GM21529 (cell line): ENCODE data around the gene TMPRSS6.

ENCODE experiments used
- ATAC-seq: cut with Tn5 transposase; IDR thresholded peaks from one replicate; pipeline ENCODE4 v1.9.1; 2021; ENCODE audit not compliant: unreplicated experiment

The TMPRSS6 gene

DNA sequence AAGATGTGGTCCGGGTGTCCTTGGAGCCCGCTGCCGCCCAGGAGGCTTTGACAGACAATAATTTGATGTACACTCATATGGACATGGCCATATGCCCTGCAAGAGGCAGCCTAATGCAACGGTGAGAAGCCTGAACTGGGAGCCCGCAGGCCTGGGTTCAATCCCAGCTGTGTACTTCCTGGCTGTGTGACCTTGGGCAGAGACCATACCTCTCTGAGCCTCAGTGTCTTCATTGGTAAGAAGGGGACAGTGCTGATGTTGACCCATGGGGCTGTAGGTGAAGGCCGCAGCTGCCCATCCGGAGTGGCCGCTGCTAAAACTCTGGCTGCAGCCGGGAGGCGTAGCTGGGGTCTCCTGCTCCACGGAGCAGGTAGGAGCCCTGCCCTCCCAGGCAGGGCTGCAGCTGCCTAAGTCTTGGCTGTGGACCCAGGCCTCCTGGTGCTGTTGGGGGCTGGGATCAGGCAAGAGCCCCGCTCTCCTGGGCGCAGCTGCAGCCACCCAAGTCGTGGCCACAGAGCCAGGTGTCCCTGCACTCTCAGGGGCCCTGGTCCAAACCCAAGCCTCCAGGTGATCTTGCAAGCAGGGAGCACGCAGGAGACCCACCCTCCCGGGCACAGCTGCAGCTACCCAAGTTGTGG is 31.3 kb upstream of the TMPRSS6 start:
- no peak for ATAC-seq

DNA sequence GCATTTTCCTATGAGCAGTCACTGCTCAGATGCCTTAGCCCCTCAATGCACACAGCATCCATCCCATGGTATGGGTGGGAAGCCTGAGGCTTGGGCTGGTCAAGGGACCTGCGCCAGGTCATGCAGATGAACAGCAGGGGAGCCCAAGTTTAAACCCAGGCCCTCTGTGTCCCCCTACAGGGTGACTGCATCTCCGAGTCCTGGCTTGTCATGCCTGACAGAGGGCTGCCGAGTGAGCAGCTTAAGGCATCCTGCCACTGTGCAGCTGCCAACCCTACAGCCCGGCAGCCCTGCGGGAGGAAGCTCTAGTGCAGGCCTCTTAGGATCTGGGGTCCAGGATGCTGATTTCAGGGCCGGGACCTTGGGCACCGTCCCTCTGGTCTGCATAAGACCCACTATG is 30.2 kb upstream of the TMPRSS6 start:
- ATAC-seq = no peak

DNA sequence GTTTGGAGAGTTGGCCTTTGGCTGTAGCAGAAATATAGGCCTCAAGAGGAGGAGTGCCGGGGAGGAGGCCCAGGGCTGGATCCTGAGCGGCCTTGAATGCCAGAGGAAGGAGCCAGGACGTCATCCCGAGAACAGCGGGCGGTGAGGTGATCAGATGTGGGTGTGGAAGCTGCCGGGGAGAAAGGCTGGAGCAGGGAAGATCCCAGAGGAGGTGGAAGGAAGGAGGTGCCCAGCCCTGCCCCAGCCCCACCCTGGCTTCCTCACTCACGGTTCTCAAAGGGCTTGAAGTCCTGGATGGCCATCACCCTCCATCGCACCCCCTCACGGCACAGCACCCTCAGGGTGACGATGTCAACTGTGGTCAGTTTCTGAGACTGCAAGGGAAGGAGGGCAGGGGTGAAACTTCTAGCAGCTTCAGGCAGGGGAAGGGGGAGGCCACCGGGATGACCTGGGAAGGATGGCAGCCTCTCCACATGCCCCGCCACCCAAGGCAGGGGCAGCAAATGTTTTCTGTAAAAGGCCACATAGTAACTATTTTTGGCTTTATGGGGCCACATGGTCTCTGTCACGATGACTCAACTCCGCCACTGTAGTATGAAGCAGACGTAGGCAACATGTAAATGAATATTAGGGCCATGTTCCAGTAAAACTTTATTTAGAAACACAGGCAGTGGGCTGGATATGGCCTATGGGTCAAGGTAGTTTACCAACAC is 29.5 kb upstream of the TMPRSS6 start:
- no peak for ATAC-seq

DNA sequence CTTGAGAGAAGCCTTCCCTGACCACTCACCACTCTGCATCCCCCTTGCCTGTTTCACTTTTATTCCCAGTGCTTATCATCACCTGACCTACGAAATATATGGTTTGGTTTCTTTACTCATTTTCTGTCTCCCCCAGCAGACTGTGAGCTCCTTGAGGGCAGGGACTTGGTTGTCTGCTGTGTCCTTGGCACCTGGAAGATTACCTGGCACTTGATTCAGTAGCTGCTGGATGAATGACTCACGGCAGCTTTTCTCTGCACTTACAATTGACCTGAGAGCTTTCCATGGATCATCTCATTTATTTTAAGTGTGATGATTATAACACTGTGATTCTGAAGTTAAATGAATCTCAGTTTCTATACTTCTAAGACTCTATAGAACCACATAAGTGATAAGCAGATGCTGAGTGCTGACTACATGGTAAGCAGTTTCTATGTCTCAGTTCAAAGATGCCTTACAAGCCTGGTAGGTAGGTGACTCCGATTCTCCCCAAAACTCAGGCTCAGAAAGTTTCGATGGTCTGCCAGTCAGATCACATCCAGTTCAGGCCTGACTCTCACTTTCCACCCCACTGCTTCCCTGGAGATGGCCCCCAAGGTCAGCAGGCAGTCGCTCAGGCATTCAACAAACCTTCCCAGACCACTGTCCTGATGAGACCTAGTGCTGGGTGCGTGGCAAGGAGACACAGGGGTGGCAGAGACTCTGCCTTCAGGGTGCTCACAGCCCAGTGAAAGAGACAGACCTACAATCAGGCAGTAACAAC is 28.6 kb upstream of the TMPRSS6 start:
- no peak for ATAC-seq

DNA sequence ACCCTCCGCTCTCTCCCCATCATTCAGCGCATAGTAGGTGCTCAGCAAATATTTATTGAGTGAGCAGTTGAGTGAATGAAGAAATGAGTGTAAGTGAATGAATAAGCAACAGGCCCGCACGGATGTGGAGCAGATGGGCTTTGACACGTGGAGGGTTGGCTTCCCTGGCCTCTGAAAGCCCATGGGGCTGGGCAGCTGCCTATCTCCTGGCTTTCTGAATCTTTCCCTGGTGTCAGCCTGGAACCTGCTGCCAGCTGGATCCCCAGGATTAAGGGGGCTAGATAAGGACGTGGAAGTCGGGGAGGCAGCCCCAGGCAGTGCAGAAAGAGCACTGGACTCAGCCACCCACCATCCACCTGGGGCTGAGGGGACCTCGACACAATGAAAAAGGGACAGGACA is 27.6 kb upstream of the TMPRSS6 start:
- ATAC-seq = no peak

DNA sequence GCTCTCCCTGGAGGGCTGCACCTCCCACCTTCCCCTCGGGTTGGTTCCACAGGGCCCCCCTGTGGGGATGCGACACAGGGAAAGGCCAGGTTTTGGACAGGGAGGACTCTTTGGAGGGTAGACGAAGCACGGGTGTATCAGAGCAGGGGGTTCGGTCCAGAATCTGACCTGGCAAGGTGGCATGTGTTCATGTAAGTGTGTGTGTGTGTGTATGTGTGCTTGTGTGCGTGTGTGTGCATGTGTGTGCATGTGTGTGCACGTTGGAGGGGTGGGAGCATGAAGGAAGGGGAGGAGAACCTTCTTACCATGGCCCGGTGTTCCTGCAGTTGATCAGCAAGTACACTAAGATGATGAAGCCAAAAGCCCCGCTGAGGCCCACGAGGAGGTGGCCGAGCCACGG is 25.5 kb upstream of the TMPRSS6 start:
- ATAC-seq = no peak

DNA sequence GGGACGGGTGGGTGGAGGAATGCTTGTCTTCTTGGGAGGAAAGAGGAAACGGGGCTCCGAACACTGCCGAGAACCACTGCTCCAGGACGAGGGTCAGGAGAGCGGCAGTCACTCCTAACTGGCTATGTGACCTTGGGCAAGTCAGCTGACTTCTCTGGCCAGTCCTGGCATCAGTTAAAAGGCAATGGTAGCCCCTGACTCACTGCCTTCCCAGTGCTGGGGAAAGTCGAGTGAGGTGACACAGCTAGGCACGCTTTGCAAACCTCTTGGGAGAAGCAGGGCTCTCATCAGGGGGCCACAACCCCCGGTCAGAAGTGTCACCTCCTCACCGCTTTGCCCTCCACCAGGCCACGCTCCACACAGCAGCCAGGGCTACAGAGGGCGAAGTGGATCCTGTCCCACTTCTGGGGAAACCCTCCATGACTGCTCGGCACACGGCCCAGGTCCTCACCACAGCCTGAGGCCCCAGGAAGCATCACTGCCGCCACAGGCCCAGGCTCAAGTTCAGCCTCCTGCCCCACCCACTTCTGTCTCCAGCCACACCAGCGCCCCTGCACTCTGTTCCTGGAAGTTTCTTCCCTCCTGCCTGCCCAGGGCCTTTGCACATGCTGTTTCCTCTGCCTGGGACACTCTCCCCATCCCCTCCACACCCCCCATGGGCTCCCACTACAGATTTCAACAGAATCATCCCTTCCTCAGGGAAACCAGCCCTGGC is 23.9 kb upstream of the TMPRSS6 start:
- ATAC-seq = no peak

DNA sequence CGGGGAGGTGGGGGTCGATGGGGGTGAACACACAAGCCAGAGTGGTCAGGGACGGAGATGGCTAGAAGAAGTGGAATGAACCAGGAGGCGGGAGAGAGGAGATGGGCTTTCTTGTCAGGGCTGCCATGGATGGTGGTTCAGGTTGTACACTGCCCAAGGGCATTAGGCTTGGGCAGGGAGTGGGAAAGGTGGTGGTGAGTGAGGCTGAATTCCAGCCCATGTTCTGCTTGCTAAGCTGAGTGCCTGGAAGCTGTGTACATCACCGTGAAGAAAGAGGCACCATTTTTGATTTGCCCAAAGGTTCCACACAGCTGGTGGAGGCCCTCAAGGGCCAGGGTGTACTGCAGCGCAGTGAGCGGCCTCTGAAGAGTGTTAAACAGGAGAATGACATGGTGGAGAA is 23.3 kb upstream of the TMPRSS6 start:
- no peak for ATAC-seq

DNA sequence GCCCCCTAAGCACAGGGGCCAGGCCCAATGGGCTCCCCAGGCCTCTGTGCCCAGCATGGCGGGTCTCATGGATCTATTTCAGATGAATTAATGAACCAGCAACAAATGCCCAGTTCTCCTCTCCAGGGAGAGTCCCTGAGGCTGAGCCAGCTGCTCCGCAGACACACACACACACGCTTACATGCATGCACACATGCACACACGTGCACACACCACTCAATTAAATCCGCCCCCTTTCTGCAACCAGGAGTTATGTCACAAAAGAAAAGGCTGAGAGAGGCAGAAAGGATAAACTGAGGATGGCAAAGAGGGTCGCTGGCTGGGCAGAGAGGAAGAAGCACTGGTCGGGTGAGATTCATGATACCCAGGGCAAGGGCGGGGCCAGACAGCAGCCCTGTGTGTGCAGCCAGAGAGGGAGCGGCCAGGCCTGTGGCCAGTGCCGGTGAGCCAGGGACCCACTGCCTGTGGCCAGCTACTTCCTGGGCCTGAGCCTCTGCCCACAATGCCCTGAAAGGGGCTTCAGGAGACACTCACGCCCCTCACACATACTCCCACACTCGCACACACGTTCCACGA is 20.4 kb upstream of the TMPRSS6 start:
- ATAC-seq = no peak

DNA sequence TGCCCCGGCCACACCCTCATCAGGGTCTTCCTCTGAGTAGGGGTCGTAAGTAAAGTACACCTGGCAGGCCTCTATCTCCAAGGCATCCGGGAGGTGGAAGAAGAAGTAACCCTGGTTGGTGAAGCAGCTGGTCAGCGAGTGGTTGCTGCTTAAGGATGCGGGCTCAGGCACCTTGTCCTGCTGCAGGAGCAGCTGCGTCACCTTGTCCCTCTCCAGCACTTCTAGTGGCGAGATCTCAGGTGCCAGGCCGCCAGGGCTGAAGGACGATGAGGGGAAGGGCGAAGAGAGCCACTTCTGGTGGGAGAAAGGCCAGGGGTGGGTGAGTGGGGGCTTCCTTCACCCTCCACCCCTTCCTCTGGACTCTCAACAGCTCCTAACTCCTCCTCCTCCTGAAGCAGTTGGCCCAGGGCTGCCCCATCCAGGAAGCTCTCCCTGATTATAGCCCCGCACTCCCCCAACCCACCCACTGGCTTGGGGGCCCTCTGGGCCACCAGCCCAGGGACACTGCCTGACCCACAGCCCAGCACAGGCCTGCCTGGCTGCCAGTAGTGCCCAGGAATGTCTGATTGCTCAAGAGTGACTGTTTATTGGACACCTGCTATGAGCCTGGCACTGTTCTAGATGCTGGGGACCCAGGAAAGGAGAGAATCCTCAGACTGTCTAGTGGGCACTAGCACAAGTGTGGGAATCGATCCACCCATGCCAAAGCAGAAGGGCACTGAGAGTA is 19.2 kb upstream of the TMPRSS6 start:
- ATAC-seq = no peak

DNA sequence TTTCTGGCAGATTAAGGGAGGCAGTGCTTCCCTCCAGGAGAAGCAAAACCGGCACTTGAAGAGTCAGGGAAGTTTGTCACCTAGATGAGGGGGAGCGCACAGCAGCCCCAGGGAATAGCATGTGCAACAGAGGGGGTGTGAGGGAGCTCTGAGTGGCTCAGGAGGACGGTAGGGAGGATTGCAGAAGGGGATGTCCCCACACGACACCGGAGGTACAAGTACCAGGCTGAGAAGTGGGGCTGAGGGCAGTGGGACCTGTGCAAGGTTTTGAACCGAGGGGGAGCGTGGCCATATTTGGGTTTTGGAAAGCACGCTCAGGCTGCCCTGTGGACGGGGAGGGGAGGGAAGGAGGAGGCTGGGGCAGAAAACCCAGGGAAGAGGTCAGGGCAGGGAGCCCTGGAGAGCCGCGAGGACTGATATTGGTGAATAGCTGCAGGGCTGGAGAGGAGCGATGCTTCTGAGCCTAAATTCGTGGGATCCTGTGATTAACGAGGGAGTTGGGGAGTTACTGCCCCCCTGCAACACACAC is 17.9 kb upstream of the TMPRSS6 start:
- ATAC-seq = no peak

DNA sequence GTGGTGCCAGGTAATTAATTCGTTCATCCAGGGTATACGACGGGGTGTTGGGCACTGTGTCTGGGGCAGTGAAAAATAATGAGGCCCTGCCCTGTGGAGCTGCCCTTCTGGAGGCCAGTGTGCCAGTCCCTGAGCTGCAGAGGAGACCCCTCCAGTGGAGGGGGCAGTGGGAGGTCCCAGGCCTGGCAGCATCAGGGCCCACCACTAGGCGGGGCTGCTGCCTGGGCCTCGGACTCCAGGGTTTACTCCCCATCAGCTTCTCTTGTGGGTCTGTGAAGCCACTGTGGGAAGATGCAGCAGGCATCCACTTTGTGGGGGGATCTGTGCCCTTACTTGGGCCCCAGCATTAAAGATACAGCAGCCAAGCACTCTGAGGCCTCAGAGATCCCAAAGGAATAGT is 17.4 kb upstream of the TMPRSS6 start:
- ATAC-seq = no peak

DNA sequence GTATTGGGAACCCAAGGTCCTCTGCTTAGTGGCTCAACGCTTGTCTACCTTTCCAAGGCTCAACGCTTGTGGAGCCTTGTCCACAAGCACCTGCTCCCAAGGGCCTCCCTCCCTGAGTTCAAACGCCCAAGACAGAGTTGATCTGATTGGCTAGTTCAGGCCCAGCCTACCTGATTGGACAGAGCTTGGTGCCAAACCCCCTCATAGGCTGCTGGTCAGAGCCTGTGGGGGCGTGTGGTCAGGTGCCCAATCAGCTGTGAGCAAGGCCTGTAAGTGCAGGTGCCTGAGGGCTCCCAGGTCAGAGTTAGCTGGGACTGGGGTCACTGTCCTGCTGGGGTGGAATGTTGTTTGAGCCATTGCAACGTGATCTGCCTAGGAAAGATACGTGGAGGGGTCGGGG is 16.9 kb upstream of the TMPRSS6 start:
- ATAC-seq = no peak

DNA sequence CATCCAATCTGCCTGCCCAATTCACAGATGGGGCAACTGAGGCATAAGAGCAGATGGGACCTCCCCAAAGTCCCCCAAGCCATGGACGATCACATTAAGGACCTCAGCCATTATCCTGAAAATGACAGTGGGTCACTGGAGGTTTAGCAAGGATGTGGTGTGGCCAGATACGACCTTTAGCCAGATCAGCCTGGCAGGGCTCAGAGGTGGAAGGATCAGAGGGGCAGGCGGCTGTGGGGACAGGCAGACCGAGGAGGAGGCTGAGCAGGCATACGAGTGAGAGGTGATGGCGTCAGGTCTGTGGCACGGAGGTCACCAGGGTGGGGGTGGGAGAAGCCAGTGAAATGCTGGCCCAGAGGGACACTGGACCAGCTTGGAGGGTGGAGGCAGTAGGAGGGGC is 14.1 kb upstream of the TMPRSS6 start:
- no peak for ATAC-seq

DNA sequence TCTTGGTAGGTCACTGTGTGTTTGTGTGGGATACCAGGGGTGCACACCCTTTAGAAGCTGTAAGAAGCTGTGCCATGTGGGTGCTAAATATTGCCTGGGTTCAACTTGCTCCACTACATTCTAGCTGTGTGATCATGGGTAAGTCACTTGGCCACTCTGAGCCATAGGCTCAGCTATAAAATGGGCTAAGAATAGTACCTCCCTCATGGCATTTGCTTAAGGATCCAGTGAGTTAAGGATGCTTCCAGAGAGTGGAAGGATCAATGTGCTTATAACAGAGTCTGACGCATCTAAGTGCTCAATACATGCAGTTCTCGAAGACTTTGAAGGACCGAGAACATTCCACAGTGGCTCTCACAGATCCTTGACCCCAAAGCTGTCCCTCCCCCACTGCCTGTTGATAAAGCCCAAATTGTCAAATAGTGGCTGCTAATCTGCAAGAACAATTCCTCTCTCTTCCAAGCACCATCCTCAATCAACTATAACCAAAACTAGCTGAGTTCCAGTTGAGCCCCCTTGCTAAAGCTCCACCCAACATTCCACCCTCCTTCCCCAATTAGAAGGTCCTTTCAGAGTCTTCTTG is 13.2 kb upstream of the TMPRSS6 start:
- ATAC-seq = no peak

DNA sequence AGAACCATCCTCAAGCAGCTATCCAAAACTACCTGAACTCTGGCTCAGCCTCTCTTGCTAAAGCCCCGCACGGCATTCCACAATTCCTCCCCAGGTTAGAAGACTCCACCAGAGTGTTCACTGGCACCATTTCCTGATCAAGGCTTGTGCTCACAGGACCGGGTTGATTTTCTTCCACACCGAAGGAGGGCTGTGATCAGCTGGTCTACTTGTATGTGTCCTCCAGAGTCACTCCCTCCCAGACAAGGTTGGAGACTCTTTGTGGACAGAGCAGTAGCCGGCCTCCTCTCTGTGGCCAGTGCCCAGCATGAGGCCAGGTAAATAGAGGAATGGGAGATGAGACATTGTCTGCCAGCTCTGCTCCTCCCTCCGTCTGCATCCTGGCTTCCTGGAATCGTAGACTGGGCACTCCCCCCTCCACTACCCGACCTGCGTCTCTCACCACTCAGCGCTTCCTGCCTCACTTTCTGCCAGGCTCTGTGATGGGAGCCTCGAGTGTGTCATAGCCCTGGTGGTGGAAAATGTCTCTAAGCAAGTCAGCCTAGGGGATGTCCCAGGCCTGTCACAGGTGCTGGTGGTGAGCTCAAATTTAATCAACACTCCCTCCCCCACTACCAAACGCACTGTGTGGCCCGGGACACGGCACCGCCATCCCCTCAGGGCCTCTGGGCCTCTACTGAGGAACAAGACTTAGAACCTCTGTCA is 12.5 kb upstream of the TMPRSS6 start:
- ATAC-seq = peak; percentile 82

DNA sequence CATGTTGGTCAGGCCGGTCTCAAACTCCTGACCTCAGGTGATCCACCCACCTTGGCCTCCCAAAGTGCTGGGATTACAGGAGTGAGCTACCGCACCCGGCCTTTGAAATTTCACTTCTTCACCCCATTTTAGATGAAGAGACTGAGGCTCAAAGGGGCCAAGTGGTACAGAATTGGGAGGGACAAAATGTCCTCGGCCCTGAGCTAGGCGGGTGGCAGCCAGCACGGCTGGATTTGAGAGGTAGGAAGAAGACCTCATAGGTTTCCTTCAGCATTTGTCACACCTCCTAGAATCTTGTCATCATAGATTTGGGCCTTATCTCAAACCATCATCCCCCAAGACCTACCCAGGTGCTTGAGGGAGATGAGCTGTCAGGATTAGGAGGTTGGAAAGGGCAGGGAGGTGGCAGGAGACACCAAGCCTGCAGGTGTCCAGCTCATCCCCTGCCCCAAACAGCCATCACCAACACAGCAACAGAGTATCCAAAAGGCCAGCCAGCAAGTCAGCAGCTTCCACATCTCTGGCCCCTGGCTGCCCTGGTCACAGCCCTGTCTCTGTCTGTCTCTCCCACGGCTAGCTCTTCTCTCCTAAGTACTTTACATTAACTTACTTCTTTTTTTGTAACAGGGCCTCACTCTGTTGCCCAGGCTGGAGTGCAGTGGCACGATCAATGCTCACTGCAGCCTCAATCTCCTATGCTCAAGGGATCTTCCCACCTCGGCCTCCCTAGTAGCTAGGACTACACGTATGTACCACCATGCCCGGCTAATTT is 11.2 kb upstream of the TMPRSS6 start:
- ATAC-seq = no peak

DNA sequence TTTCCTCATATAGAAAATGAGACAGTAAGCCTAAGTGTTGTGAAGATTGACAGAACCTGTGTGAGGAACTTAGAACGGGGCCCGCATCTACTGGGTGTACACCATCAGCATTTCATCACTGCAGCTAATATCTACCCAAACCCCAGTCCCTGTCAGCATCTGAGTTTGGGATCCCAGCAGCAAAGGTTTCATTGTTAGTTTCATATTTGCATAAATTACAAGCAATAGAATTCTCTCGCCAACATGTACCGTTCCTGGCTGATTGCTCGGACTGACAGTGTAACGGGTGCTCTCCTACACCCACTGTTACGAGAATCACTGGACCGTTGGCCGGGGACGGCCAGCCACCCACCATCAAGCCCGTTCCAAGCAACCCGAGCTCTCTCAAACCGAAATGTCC is 10.4 kb upstream of the TMPRSS6 start:
- ATAC-seq = no peak

DNA sequence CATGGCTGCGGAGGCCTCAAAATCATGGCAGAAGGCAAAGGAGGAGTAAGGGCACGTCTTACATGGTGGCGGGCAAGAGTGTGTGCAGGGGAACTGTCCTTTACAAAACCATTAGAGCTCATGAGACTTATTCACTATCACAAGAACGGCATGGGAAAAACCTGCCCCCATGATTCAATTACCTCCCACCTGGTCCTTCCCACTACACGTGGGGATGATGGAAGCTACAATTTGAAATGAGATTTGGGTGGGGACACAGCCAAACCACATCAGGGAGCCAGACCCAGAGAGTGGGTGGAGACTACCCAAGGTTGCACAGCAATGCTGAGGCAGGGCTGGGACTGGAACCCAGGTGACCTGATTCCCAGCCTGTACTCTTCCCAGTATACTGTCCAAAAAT is 8.6 kb upstream of the TMPRSS6 start:
- no peak for ATAC-seq
